Neural cell (in vitro differentiated cells): ENCODE data around the gene SNRPD3. TPM values are rescaled to one million over a fixed set of nuclear protein-coding genes. Genes with fewer than 3 reads are reported as not detected.
A peak's percentile ranks its signal among the peaks of the same experiment; 100 is the strongest.
"Not testable (repeated sequence)": the region's sequence is repeated elsewhere in the genome, so short reads cannot be mapped to it uniquely, and the experiment has no call there.

Experiments
- H2AFZ ChIP-seq: fragments of 200-600, 300-800 bp; sonication (generic), shearing (Covaris generic); 2 replicates; pipeline ENCODE4 v1.6.0; 2014; ENCODE audit warnings: low read depth, mild to moderate bottlenecking, antibody characterized with exemption, low read length, moderate library complexity
- H3F3A ChIP-seq: fragments of 200-600 bp; shearing (Covaris generic); 2 replicates; pipeline ENCODE4 v1.6.1; 2016; ENCODE audit warnings: mild to moderate bottlenecking, moderate library complexity, mixed read lengths, antibody characterized with exemption, low read length; ENCODE audit not compliant: insufficient read depth, poor library complexity, severe bottlenecking
- H3K27ac ChIP-seq: fragments of 200-600, 300-800 bp; sonication (generic), shearing (Covaris generic); 2 replicates; pipeline ENCODE4 v1.5.1; 2014; ENCODE audit warnings: mild to moderate bottlenecking, low read length, moderate library complexity
- H3K27me3 ChIP-seq: fragments of 300-800, 200-600 bp; sonication (generic), shearing (Covaris generic); 2 replicates; pipeline ENCODE4 v1.6.0; 2014; ENCODE audit warnings: mild to moderate bottlenecking, low read depth, low read length, moderate library complexity; ENCODE audit not compliant: insufficient read depth
- H3K36me3 ChIP-seq: fragments of 300-800, 200-600 bp; sonication (generic), shearing (Covaris generic); 2 replicates; pipeline ENCODE4 v1.5.1; 2014; ENCODE audit warnings: mild to moderate bottlenecking, antibody characterized with exemption, low read length, moderate library complexity; ENCODE audit not compliant: insufficient read depth
- H3K4me2 ChIP-seq: fragments of 300-800, 200-600 bp; sonication (generic), shearing (Covaris generic); 2 replicates; pipeline ENCODE4 v1.6.0; 2014; ENCODE audit warnings: mild to moderate bottlenecking, low read length
- H3K4me3 ChIP-seq: fragments of 300-800, 200-600 bp; sonication (generic), shearing (Covaris generic); 2 replicates; pipeline ENCODE4 v1.5.1; 2014; ENCODE audit warnings: mild to moderate bottlenecking, low read length, moderate library complexity
- H3K79me2 ChIP-seq: fragments of 200-600 bp; shearing (Covaris generic); replicated peaks from 2 replicates; pipeline ENCODE4 v1.6.0; 2014; ENCODE audit warnings: mild to moderate bottlenecking, low read length, moderate library complexity; ENCODE audit not compliant: insufficient read depth
- H3K9ac ChIP-seq: fragments of 300-800, 200-600 bp; sonication (generic), shearing (Covaris generic); 2 replicates; pipeline ENCODE4 v1.6.1; 2016; ENCODE audit warnings: mild to moderate bottlenecking, low read length, mixed read lengths
- H3K9me2 ChIP-seq: fragments of 200-600 bp; shearing (Covaris generic); 2 replicates; pipeline ENCODE4 v1.6.1; 2016; ENCODE audit warnings: mild to moderate bottlenecking, low read length, mixed read lengths; ENCODE audit not compliant: insufficient read depth
- H3K9me3 ChIP-seq: fragments of 200-600, 300-800 bp; sonication (generic), shearing (Covaris generic); 2 replicates; pipeline ENCODE4 v1.6.1; 2016; ENCODE audit warnings: mild to moderate bottlenecking, mixed run types, low read length, moderate library complexity, mixed read lengths
- H4K20me1 ChIP-seq: fragments of 200-600 bp; shearing (Covaris generic); 2 replicates; pipeline ENCODE4 v1.6.1; 2016; ENCODE audit warnings: mild to moderate bottlenecking, mixed run types; ENCODE audit not compliant: insufficient read depth
- EP300 ChIP-seq: fragments of 450-650 bp; conservative IDR thresholded peaks from 2 replicates; pipeline ENCODE4 v1.6.1; 2014; ENCODE audit warnings: antibody characterized with exemption, mild to moderate bottlenecking, moderate library complexity; ENCODE audit not compliant: poor library complexity, severe bottlenecking
- EZH2 ChIP-seq: fragments of 200-600, 300-800 bp; shearing (Covaris generic), sonication (generic); IDR thresholded peaks from 2 replicates; pipeline ENCODE4 v1.6.1; 2014; ENCODE audit warnings: antibody characterized with exemption, low read length, borderline replicate concordance, mild to moderate bottlenecking; ENCODE audit not compliant: insufficient read depth, poor library complexity, severe bottlenecking
- MXI1 ChIP-seq: fragments of 450-650 bp; conservative IDR thresholded peaks from 2 replicates; pipeline ENCODE4 v1.6.1; 2014; ENCODE audit warnings: antibody characterized with exemption, mild to moderate bottlenecking; ENCODE audit not compliant: poor library complexity, severe bottlenecking
- POLR2AphosphoS5 ChIP-seq: IDR thresholded peaks from 2 replicates; pipeline ENCODE4 v1.6.1; 2012
- TAF1 ChIP-seq: IDR thresholded peaks from 2 replicates; pipeline ENCODE4 v1.6.1; 2012; ENCODE audit warnings: low read depth
- polyA plus RNA-seq: library from polyadenylated mRNA; depleted of rRNA; stranded (reverse); fragments of >200 nt; gene quantifications from 2 replicates; pipeline ENCODE4 v1.2.3, GENCODE V29; 2014

Gene SNRPD3
- polyA plus RNA-seq, 1 donor from 2014 or later = 195 TPM

DNA sequence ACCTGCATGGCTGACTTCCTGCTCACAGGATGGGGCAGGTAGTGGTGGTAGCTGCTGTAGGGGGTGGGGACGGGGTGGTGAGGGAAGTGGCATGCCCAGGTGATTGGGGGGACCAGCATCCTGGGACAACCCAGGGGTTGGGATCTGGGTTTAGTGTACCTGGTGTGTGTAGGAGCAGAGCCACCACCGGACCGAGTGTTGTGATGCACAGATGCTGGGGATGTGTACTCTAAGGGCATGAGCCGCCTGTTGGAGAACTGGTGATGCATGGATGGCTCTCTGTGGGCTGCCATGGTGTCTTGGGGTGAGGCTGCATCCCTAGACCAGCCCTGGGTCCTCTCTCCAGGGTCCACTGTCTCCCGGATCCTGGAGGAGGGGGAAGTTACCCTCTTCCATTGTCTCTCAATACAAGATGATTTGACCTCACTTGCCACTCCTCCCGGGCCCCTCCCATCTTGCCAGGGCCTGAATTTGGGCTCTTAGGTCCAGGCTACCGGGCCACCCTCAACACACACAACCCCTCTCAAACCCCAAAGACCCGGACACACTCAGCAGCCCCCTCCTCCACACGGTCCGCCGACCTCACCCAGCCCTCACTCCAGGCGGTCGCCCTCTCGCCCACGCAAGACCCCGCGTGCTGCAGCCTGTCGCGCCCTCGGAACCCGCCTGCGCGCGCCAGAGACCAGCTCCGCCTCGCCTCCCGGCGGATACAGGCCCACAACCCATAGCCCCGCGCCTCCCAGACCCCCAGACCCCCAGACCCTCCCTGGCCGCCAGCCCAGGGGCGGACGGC, 36.5 kb downstream of the SNRPD3 start:
- Histone ChIP-seq H3K4me3 (peak overlapping the region; percentile 64), H3K27me3 (no peaks in the 10 kb centered on the region), H4K20me1 (no peaks in the 10 kb centered on the region), H3K4me2 (peak overlapping the region; percentile 25), H3K36me3 (no peaks in the 10 kb centered on the region), H3K9ac (peak overlapping the region; percentile 64), H3K79me2 (no peaks in the 10 kb centered on the region), H3K9me3 (no peaks in the 10 kb centered on the region), H3K9me2 (no peaks in the 10 kb centered on the region), H3K27ac (no peak overlapping the region), H2AFZ (peak overlapping the region; percentile 45), H3F3A (no peaks in the 10 kb centered on the region)
- TF ChIP-seq TAF1 = no peak
- TF ChIP-seq POLR2AphosphoS5 = peak; percentile 23

DNA sequence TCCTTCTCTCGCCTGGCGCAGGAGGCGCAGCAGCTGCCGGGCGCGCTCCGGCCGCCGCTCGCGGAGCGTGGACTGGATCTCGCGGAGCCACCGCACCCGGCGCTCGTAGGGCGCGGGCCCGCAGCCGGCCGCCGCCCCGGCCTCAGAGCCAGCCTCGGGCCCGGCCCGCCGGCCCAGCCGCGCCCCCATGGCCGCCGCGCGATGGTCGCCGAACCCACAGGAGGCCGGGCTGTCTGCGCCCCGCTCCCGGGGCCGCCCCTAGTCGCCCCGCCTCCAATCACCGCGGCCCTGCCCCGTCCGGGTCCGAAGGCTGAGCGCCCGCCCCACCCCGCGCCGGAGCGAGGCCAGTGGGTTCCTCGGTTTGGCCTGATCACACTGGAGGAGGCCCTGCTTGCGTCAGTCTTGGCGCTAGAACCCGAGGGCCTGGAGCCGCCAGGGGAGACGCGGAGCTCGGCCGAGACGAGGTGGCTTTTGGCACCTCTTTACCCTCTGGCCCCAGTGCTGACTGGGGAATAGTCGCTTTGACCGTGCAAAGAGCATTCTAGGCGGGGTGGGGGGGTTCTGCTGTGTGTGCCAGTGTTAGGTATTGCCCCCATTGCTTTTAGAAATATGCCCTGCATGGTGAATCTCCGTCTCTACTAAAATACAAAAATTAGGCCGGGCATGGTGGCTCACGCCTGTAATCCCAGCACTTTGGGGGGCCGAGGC, 37.2 kb downstream of the SNRPD3 start, which contains the start of gene LRRC75B:
TSS of gene LRRC75B (minus strand) at position 223 of the 708 bp plus-strand sequence. CDS start at position 189, 34 bp downstream.
- Histone ChIP-seq H3K4me2 (peak within 1 kb of the TSS; percentile 25), H3K27ac (no peak within 1 kb of the TSS), H3F3A (no peaks in the 10 kb centered on the region), H3K4me3 (peak within 1 kb of the TSS; percentile 64), H3K27me3 (no peaks in the 10 kb centered on the region), H3K79me2 (no peaks in the 10 kb centered on the region), H2AFZ (peak within 1 kb of the TSS; percentile 60), H3K36me3 (no peaks in the 10 kb centered on the region), H4K20me1 (no peaks in the 10 kb centered on the region), H3K9me2 (no peaks in the 10 kb centered on the region), H3K9me3 (no peaks in the 10 kb centered on the region), H3K9ac (peak within 1 kb of the TSS; percentile 64)
- TF ChIP-seq POLR2AphosphoS5 (peak; percentile 8), TAF1 (no peak), MXI1 (no peak), EP300 (no peak)

DNA sequence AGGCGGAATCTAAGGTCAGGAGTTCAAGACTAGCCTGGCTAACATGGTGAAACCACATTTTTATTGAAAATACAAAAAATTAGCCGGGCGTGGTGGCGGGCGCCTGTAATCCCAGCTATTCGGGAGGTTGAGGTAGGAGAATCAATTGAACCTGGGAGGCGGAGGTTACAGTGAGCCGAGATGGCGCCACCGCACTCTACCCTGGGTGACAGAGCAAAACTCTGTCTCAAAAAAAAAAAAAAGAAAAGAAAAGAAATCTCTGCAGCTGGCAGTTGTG, 37.7 kb downstream of the SNRPD3 start:
- not testable (repeated sequence) for H3K27me3 ChIP-seq, H3K36me3 ChIP-seq, H3K9me3 ChIP-seq, H3K79me2 ChIP-seq, H4K20me1 ChIP-seq, H3K4me2 ChIP-seq, H3K9me2 ChIP-seq, H3K27ac ChIP-seq, H3F3A ChIP-seq
- Histone ChIP-seq H2AFZ (peak overlapping the region; percentile 60), H3K4me3 (peak overlapping the region; percentile 57), H3K9ac (peak overlapping the region; percentile 64)

DNA sequence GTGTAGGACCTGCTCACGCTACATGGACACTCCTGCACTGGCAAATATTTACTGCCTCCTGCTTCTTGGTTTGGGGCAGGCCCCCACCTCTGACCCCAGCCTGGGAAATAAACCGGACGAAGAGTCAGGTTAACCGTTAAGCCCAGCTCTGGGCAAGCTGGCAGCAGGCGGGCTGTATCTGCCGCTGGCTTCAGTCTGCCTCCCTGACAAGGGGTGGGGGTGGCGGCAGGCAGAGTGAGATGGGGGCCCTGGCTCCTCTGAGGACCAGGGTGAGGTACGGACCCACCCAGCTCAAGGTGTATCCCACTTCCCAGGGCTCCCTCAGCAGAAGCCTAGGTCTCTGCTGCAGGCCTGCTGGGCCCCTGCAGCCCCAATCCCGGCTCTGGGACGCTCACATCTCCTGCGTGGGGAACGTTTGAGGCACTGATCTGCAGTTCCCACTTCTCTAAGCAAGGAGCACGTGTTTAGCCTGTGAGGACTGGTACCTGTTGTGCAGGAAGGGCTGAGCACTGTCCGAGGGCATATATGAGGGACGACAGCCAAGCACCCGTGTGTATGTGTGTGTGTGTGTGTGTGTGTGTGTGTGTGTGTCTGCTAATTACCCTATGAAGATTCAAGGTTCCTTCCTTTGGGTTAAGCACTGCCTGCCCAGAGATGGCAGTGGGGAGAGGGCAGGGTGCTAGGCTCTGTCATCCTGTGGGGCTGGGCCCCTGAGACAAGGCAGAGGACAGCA, 38.2 kb downstream of the SNRPD3 start:
- no peaks in the 10 kb centered on the region for H3K79me2 ChIP-seq
- no peaks in the 10 kb centered on the region for H3K9me2 ChIP-seq
- H3K9ac ChIP-seq = no peak overlapping the region
- H3K4me2 ChIP-seq = no peak overlapping the region
- no peaks in the 10 kb centered on the region for H4K20me1 ChIP-seq
- TF ChIP-seq POLR2AphosphoS5 (no peak), EZH2 (no peak)
- H3K4me3 ChIP-seq = no peak overlapping the region
- H3K36me3 ChIP-seq = no peaks in the 10 kb centered on the region
- H3K27ac ChIP-seq = no peak overlapping the region
- H3F3A ChIP-seq = no peaks in the 10 kb centered on the region
- no peaks in the 10 kb centered on the region for H3K9me3 ChIP-seq
- H2AFZ ChIP-seq = no peak overlapping the region
- no peaks in the 10 kb centered on the region for H3K27me3 ChIP-seq
